Breast epithelium (tissue), 4 donors: ENCODE results near the gene MAD1L1. TPM values are rescaled to one million over a fixed set of nuclear protein-coding genes. Genes with fewer than 3 reads are reported as not detected.

Experiments
- DNase-seq, 2 donors: peaks; one replicate each; pipeline ENCODE4 v3.0.0-alpha.2; 2019; ENCODE audit warnings: low spot score in 2 of 2
- H3K27ac ChIP-seq, 2 donors: fragments of 200-600 bp; sonication (generic) in 1 of 2; one replicate each; pipeline ENCODE4 v1.5.1; 2016 to 2019; ENCODE audit warnings: mild to moderate bottlenecking in 1 of 2
- H3K27me3 ChIP-seq, 2 donors: fragments of 200-600 bp; sonication (generic) in 1 of 2; one replicate each; pipeline versions ENCODE4 v1.5.1 to v1.6.0; 2017 to 2019; ENCODE audit warnings: control low read depth in 1 of 2, mild to moderate bottlenecking in 1 of 2
- H3K36me3 ChIP-seq: fragments of 200-600 bp; one replicate; pipeline ENCODE4 v1.5.1; 2019
- H3K4me1 ChIP-seq, 2 donors: fragments of 200-600 bp; sonication (generic); one replicate each; pipeline ENCODE4 v1.5.1; 2016 to 2019; ENCODE audit warnings: control low read depth in 1 of 2
- H3K4me3 ChIP-seq, 3 donors: fragments of 200-600 bp; sonication (generic); 1 replicate in 2 of 3; 2 replicates in 1 of 3; pipeline ENCODE4 v1.5.1; 2016 to 2019; ENCODE audit warnings: mild to moderate bottlenecking in 3 of 3, moderate library complexity in 2 of 3
- H3K9me3 ChIP-seq, 2 donors: fragments of 200-600 bp; sonication (generic) in 1 of 2; one replicate each; pipeline ENCODE4 v1.5.1; 2016 to 2019; ENCODE audit warnings: control low read depth in 1 of 2
- POLR2A ChIP-seq: fragments of 450-650 bp; IDR thresholded peaks from one replicate; pipeline ENCODE4 v1.6.1; 2016; ENCODE audit warnings: antibody characterized with exemption, mild to moderate bottlenecking, moderate library complexity
- POLR2AphosphoS5 ChIP-seq, 3 donors: sonication (generic); formaldehyde crosslinking; IDR thresholded peaks; one replicate each; pipeline ENCODE4 v1.6.1; 2017; ENCODE audit warnings: antibody characterized with exemption in 3 of 3
- intact Hi-C: fragments of 100-400 bp; cut with DNase I; formaldehyde crosslinking; loops from one replicate; pipeline ENCODE4 v1.15.1; 2023; ENCODE audit warnings: low total_unique reads
- total RNA-seq, 3 donors: library from RNA; depleted of rRNA; stranded (reverse); fragments of >200 nt; gene quantifications; one replicate each; pipeline ENCODE4 v1.1.0, GENCODE V29; 2016
- TF ChIP-seq, protein P1 (sequence below), 3 donors: fragments of 450-650 bp; IDR thresholded peaks; one replicate each; pipeline ENCODE4 v1.5.1; 2016 to 2017; ENCODE audit warnings: antibody characterized with exemption in 3 of 3, mild to moderate bottlenecking in 3 of 3, moderate library complexity in 3 of 3

Gene MAD1L1
- total RNA-seq, 3 donors from 2014 or later = 27.7 to 33.9 (median 28.8) TPM

DNA sequence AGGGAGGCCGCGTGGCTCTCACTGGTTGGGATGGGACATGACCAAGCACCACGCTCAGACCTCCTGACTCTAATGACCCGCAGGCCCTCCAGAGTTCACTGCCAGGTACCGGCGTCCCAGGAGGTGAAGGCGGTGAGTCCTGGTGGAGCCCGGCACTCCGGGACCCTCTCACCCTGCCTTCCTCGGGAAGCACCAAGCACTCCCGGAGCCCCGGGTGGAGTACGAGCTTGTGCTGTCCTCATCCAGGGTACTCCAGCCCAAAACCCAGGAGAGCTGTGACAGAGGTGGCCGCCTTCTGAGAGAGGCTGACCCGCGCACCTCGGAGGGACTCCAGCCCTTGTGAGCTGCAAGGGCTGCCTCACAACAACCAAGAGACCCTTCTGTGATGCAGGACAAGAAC lies 9.4 kb downstream of the MAD1L1 start:
- intact Hi-C loops = no loop called here
- H3K27ac ChIP-seq = no peak overlapping the region
- no peaks in the 10 kb centered on the region for H3K4me1 ChIP-seq
- no peaks in the 10 kb centered on the region for H3K9me3 ChIP-seq
- H3K4me3 ChIP-seq = no peak overlapping the region
- no peaks in the 10 kb centered on the region for H3K27me3 ChIP-seq
- no peak for TF ChIP-seq POLR2A
- no peak for TF ChIP-seq POLR2AphosphoS5 (IDR thresholded peaks at IDR 0.05)
- TF ChIP-seq, protein P1, sequence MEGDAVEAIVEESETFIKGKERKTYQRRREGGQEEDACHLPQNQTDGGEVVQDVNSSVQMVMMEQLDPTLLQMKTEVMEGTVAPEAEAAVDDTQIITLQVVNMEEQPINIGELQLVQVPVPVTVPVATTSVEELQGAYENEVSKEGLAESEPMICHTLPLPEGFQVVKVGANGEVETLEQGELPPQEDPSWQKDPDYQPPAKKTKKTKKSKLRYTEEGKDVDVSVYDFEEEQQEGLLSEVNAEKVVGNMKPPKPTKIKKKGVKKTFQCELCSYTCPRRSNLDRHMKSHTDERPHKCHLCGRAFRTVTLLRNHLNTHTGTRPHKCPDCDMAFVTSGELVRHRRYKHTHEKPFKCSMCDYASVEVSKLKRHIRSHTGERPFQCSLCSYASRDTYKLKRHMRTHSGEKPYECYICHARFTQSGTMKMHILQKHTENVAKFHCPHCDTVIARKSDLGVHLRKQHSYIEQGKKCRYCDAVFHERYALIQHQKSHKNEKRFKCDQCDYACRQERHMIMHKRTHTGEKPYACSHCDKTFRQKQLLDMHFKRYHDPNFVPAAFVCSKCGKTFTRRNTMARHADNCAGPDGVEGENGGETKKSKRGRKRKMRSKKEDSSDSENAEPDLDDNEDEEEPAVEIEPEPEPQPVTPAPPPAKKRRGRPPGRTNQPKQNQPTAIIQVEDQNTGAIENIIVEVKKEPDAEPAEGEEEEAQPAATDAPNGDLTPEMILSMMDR (IDR thresholded peaks at IDR 0.05) = no peak
- DNase-seq = no peak
- no peaks in the 10 kb centered on the region for H3K36me3 ChIP-seq

DNA sequence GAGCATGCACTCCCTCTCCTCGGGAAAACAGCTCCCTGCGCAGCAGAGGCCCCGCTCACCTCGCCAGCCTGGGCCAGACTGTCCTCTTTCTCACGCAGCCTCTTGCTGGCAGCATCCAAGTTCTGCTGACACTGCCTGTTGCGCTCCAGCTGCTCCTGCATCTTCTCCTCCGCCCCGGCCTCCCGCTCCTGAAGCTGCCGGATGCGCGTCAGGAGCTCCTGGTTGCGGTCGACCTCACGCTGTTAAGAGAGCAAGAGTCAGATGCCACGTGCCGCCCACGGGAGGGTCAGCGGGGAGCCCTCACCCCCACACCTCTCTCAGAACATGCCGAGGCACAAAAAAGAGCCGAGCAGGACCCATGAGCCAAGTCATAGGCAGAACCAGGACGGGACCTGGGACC lies 10.2 kb downstream of the MAD1L1 start:
- Histone ChIP-seq H3K4me3 (no peak overlapping the region), H3K36me3 (no peaks in the 10 kb centered on the region), H3K27me3 (no peaks in the 10 kb centered on the region), H3K9me3 (no peaks in the 10 kb centered on the region), H3K4me1 (no peaks in the 10 kb centered on the region), H3K27ac (no peak overlapping the region)
- TF ChIP-seq POLR2AphosphoS5 (IDR thresholded peaks at IDR 0.05) (no peak), POLR2A (no peak)
- TF ChIP-seq, protein P1 (IDR thresholded peaks at IDR 0.05) = no peak
- no peak for DNase-seq
- intact Hi-C loops = no loop called here

DNA sequence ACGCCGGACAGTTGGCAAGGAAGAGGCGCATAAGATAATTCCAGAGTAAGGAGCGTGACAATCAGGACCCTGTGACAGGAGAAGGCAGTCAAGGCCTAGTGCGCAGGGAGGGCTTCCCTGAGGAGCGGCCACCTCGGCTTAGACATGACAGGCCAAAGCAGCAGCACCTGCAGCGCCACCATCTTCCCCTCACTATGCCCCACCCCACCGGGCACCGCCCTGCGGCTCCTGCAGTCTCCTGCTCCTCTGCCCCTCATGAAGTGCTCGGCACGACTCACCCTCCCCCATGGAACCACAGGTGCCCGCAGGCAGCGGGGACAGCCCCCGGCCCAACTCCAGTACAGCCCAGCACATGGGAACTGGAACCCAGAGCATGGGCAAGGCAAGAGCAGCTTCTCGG lies 11.8 kb downstream of the MAD1L1 start:
- Histone ChIP-seq H3K27me3 (no peaks in the 10 kb centered on the region), H3K27ac (no peak overlapping the region), H3K4me3 (no peak overlapping the region), H3K36me3 (no peaks in the 10 kb centered on the region), H3K9me3 (no peaks in the 10 kb centered on the region), H3K4me1 (no peaks in the 10 kb centered on the region)
- intact Hi-C loops = no loop called here
- TF ChIP-seq POLR2A = no peak
- no peak for TF ChIP-seq POLR2AphosphoS5 (IDR thresholded peaks at IDR 0.05)
- TF ChIP-seq, protein P1 (IDR thresholded peaks at IDR 0.05) = no peak
- no peak for DNase-seq

DNA sequence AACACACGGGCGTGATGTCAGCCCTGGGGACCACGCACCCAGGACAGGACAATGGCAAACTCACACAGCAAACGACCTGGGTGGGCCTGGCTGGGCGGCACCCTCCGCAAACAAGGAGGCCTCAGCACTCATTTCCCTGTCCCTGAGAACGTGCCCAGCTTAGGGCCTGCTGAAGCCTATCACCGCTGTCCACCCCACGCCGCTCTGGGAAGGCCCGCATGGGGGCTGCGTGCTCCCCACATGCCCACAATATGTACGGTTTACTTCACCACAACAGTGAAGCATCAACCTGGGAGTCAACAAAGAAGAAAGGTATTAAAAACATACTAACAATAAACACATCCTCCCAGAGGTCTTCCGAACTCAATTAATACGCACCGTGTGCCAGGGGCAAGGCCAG lies 12.2 kb downstream of the MAD1L1 start:
- TF ChIP-seq POLR2A = no peak
- TF ChIP-seq POLR2AphosphoS5 (IDR thresholded peaks at IDR 0.05) = no peak
- TF ChIP-seq, protein P1 (IDR thresholded peaks at IDR 0.05) = no peak
- H3K27ac ChIP-seq = no peak overlapping the region
- H3K9me3 ChIP-seq = no peaks in the 10 kb centered on the region
- H3K36me3 ChIP-seq = no peaks in the 10 kb centered on the region
- no peaks in the 10 kb centered on the region for H3K27me3 ChIP-seq
- no peak overlapping the region for H3K4me3 ChIP-seq
- DNase-seq = no peak
- intact Hi-C loops = no loop called here
- H3K4me1 ChIP-seq = no peaks in the 10 kb centered on the region

DNA sequence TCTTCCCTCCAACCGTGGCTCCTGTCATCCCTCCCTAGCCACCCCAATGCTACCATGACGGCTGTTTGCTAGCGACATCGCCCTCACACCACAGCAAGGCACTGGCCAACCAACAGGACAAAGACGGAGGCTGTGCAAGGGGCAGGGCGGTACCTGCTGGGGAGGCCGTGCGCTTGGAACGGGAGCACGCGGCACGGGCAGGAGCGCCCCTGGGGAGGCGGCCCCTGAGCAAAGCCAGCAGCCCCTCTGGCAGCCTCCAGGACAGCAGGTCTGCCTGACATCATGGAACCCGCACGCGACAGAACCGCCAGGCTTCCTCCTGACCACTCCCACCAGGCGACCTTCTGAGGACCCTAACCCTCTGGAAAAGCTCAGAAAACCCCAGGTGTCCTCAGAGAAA lies 12.7 kb downstream of the MAD1L1 start:
- Histone ChIP-seq H3K9me3 (no peaks in the 10 kb centered on the region), H3K4me1 (no peaks in the 10 kb centered on the region), H3K27ac (no peak overlapping the region), H3K27me3 (no peaks in the 10 kb centered on the region), H3K4me3 (no peak overlapping the region), H3K36me3 (no peaks in the 10 kb centered on the region)
- no peak for DNase-seq
- TF ChIP-seq POLR2AphosphoS5 (IDR thresholded peaks at IDR 0.05) = no peak
- TF ChIP-seq POLR2A = no peak
- TF ChIP-seq, protein P1 (IDR thresholded peaks at IDR 0.05) = no peak
- intact Hi-C loops = no loop called here
